T-cell (primary cell): ENCODE measurements around the gene MME. TPM values are rescaled to one million over a fixed set of nuclear protein-coding genes. Genes with fewer than 3 reads are reported as not detected.

Experiments used
- ATAC-seq, 4 experiments: fragments of 200-7000 bp in 3 of 4; fragments of 150-1000 bp in 1 of 4; cut with Tn5 transposase; replicated peaks in 1 of 4; 1 replicate in 3 of 4; 2 replicates in 1 of 4; pipeline ENCODE4 v1.10.0; 2021; ENCODE audit warnings: moderate library complexity in 3 of 4, mild to moderate bottlenecking in 2 of 4, moderate number of reproducible peaks in 1 of 4
- CTCF ChIA-PET, 2 donors: fragments of 300-600 bp; sonication (Branson Sonifier 250); formaldehyde crosslinking; loops; one replicate each; lab custom pipeline; 2022; ENCODE audit warnings: antibody characterized with exemption in 2 of 2; lab: Charles Lee
- POLR2A ChIA-PET, 2 donors: fragments of 300-600 bp; sonication (Branson Sonifier 250); formaldehyde crosslinking; loops; one replicate each; lab custom pipeline; 2022; ENCODE audit warnings: antibody characterized with exemption in 2 of 2; lab: Charles Lee
- DNase-seq, 35 experiments: peaks; one replicate each; pipeline versions ENCODE4 v3.0.0 to v3.0.0-alpha.2; 2013 to 2023
- H3K27ac ChIP-seq: one replicate; pipeline ENCODE4 v1.5.1; 2013; ENCODE audit warnings: low read length
- H3K27me3 ChIP-seq, 2 experiments: replicated peaks in 1 of 2; 1 replicate in 1 of 2; 2 replicates in 1 of 2; pipeline versions ENCODE4 v1.6.1 to v1.7.0; 2013; ENCODE audit warnings: low read length in 1 of 2, mixed read lengths in 1 of 2; ENCODE audit not compliant: control insufficient read depth in 2 of 2, insufficient read depth in 2 of 2; ENCODE audit errors: extremely low read depth in 1 of 2
- H3K36me3 ChIP-seq, 2 donors: 1 replicate in 1 of 2; 2 replicates in 1 of 2; pipeline versions ENCODE4 v1.6.1 to v1.7.0; 2013; ENCODE audit warnings: low read length in 1 of 2; ENCODE audit not compliant: control insufficient read depth in 2 of 2, insufficient read depth in 1 of 2; ENCODE audit errors: extremely low read depth in 1 of 2
- H3K4me1 ChIP-seq, 2 experiments: 1 replicate in 1 of 2; 2 replicates in 1 of 2; pipeline versions ENCODE4 v1.6.1 to v1.7.0; 2013; ENCODE audit warnings: low read length in 2 of 2, mixed read lengths in 1 of 2; ENCODE audit not compliant: insufficient read depth in 2 of 2, control insufficient read depth in 1 of 2; ENCODE audit errors: extremely low read depth in 1 of 2
- H3K4me3 ChIP-seq, 2 donors: 1 replicate in 1 of 2; 2 replicates in 1 of 2; pipeline versions ENCODE4 v1.5.1 to v1.7.0; 2013; ENCODE audit warnings: mild to moderate bottlenecking in 2 of 2, low read length in 1 of 2, moderate library complexity in 1 of 2; ENCODE audit not compliant: control insufficient read depth in 1 of 2; ENCODE audit errors: extremely low read depth in 1 of 2
- H3K9me3 ChIP-seq: 2 replicates; pipeline ENCODE4 v1.7.0; 2013
- H3K27ac Mint-ChIP-seq, 2 donors: one replicate each; pipeline ENCODE4 v1.8.0; 2020 to 2021; ENCODE audit warnings: mild to moderate bottlenecking in 2 of 2, mixed read lengths in 2 of 2
- H3K27me3 Mint-ChIP-seq, 2 donors: one replicate each; pipeline ENCODE4 v1.8.0; 2021 to 2022; ENCODE audit warnings: mixed read lengths in 2 of 2
- H3K36me3 Mint-ChIP-seq: one replicate; pipeline ENCODE4 v1.8.0; 2021; ENCODE audit warnings: mixed read lengths
- H3K4me1 Mint-ChIP-seq, 3 donors: one replicate each; pipeline ENCODE4 v1.8.0; 2020 to 2022; ENCODE audit warnings: mixed read lengths in 3 of 3, mild to moderate bottlenecking in 1 of 3
- H3K4me3 Mint-ChIP-seq, 3 donors: one replicate each; pipeline ENCODE4 v1.8.0; 2020 to 2022; ENCODE audit warnings: mild to moderate bottlenecking in 3 of 3, mixed read lengths in 3 of 3, moderate library complexity in 3 of 3
- H3K9me3 Mint-ChIP-seq, 3 donors: one replicate each; pipeline ENCODE4 v1.8.0; 2020 to 2022; ENCODE audit warnings: mixed read lengths in 3 of 3
- WGBS: methylation state at CpG from one replicate; pipeline ENCODE4 v1.1.5; 2013; ENCODE audit warnings: missing lambda C conversion rate; ENCODE audit not compliant: insufficient coverage; 5-methylcytosine and 5-hydroxymethylcytosine counted together
- total RNA-seq, 35 experiments: library from RNA in 6 of 35; stranded (reverse) in 6 of 35; fragments of 120-200 nt in 1 of 35; gene quantifications; one replicate each; pipeline versions ENCODE4 v1.2.1 to v1.2.4 and lab custom pipeline; 2013 to 2026

MME gene
- total RNA-seq, 5 donors from 2014 or later (not counting 1 experiment from before 2014, with no cell fraction given), result 0.35 to 2.2 (median 0.93) TPM

DNA sequence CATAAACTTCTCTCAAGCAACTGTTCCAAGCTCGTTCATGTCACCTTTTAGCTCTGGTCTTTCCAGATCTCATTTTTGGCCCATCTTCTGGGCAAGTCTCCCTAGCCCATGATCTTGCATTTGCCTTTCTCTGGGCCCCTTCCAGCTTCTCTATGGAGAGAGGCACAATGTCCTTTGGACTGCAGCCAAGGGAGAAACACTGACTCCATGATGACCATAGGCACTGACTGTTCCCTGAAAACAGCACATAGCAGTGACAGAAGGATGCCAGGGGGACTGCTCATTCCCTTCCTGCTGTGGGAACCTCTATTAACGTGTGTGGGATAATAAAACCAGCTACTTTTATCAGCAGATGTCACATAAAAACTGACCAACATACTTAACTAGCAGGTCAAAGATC, 153.1 kb downstream of the MME start:
- Histone ChIP-seq H3K36me3 (no peaks in the 10 kb centered on the region), H3K27me3 (no peaks in the 10 kb centered on the region), H3K4me1 (no peaks in the 10 kb centered on the region), H3K27ac (no peak overlapping the region), H3K9me3 (no peaks in the 10 kb centered on the region), H3K4me3 (no peak overlapping the region)
- ATAC-seq (no peak), DNase-seq (no peak)
- WGBS, result 44% methylated on average over 1 of the region's 2 CpGs
- Mint-ChIP-seq H3K27ac (no peak overlapping the region), H3K36me3 (no peaks in the 10 kb centered on the region), H3K9me3 (no peaks in the 10 kb centered on the region), H3K4me3 (no peak overlapping the region), H3K27me3 (no peaks in the 10 kb centered on the region), H3K4me1 (no peaks in the 10 kb centered on the region)
- POLR2A ChIA-PET, result interaction anchor here in 1 of 2 donors (0.6 kb wide), 1 partner anchor 18 kb away, joined by 3 read pairs; no protein-coding TSS in a partner anchor
- CTCF ChIA-PET, result no interaction called here

Other genes with a start within 250 kb of the MME start
- not detected for gene STRIT1, start 213.4 kb downstream of the MME start, total RNA-seq